ENCODE results near the gene TRAPPC2L.

- TF ChIP-seq POLR2A (IDR thresholded peaks at IDR 0.05) (no peak), CTCF (IDR thresholded peaks at IDR 0.05) (no peak), POLR2AphosphoS5 (IDR thresholded peaks at IDR 0.05) (no peak)
Observed at GRCh38 chr16:88875703-88876234, 18.8 kb downstream of the TRAPPC2L start.
